Heart left ventricle (tissue), 16 donors: ENCODE results near the gene SNRPD3. TPM values are rescaled to one million over a fixed set of nuclear protein-coding genes. Genes with fewer than 3 reads are reported as not detected.

Experiments used
- ATAC-seq, 4 donors: fragments of 200-7000 bp; cut with Tn5 transposase; one replicate each; pipeline ENCODE4 v1.9.1; 2020 to 2022; ENCODE audit warnings: moderate library complexity in 4 of 4, mild to moderate bottlenecking in 3 of 4, moderate number of reproducible peaks in 1 of 4
- DNase-seq, 5 donors: peaks; one replicate each; pipeline ENCODE4 v3.0.0-alpha.2; 2020
- H3K27ac ChIP-seq, 12 donors: fragments of 200-600 bp; sonication (generic) in 4 of 12; one replicate each; pipeline versions ENCODE4 v1.5.0 to v1.8.0; 2016 to 2022; ENCODE audit warnings: mild to moderate bottlenecking in 2 of 12
- H3K27me3 ChIP-seq, 9 donors: fragments of 200-600 bp; sonication (generic) in 2 of 9; one replicate each; pipeline versions ENCODE4 v1.5.1 to v1.8.0; 2016 to 2022; ENCODE audit warnings: mild to moderate bottlenecking in 3 of 9
- H3K36me3 ChIP-seq, 9 donors: fragments of 200-600 bp; sonication (generic) in 2 of 9; one replicate each; pipeline versions ENCODE4 v1.5.0 to v1.8.0; 2018 to 2022; ENCODE audit warnings: mild to moderate bottlenecking in 2 of 9
- H3K4me1 ChIP-seq, 12 donors: fragments of 200-600 bp; sonication (generic) in 4 of 12; one replicate each; pipeline versions ENCODE4 v1.5.0 to v1.8.0; 2016 to 2022; ENCODE audit warnings: mild to moderate bottlenecking in 3 of 12
- H3K4me3 ChIP-seq, 12 donors: fragments of 200-600 bp; sonication (generic) in 4 of 12; one replicate each; pipeline versions ENCODE4 v1.5.0 to v1.8.0; 2017 to 2022; ENCODE audit warnings: mild to moderate bottlenecking in 9 of 12, moderate library complexity in 4 of 12
- H3K9me3 ChIP-seq, 12 donors: fragments of 200-600 bp; sonication (generic) in 4 of 12; one replicate each; pipeline versions ENCODE4 v1.5.0 to v1.8.0; 2016 to 2022; ENCODE audit warnings: mild to moderate bottlenecking in 1 of 12
- CTCF ChIP-seq, 12 donors: fragments of 200-600 bp; sonication (generic) in 4 of 12; IDR thresholded peaks; one replicate each; pipeline versions ENCODE4 v1.5.0 to v1.8.0; 2018 to 2022; ENCODE audit warnings: antibody characterized with exemption in 12 of 12, mild to moderate bottlenecking in 5 of 12
- POLR2A ChIP-seq, 2 donors: fragments of 450-650 bp; IDR thresholded peaks; one replicate each; pipeline ENCODE4 v1.6.1; 2017; ENCODE audit warnings: antibody characterized with exemption in 2 of 2, mild to moderate bottlenecking in 2 of 2, moderate library complexity in 2 of 2
- WGBS, 4 donors: extraction: QIAGEN DNeasy Blood & Tissue Kit in 2 of 4; methylation state at CpG; one replicate each; pipeline versions ENCODE4 v1.1.5 to v1.1.7; 2013 to 2018; 5-methylcytosine and 5-hydroxymethylcytosine counted together
- intact Hi-C, 10 donors: fragments of 100-400 bp; cut with DNase I; formaldehyde crosslinking; loops; one replicate each; pipeline versions ENCODE4 v1.11.1 to v1.14.2; 2022
- polyA plus RNA-seq, 2 donors: library from polyadenylated mRNA; stranded (reverse); fragments of 200-250 nt; gene quantifications; one replicate each; pipeline ENCODE4 v1.2.3, GENCODE V29; 2013
- total RNA-seq, 9 donors: library from RNA; depleted of rRNA in 2 of 9; stranded (reverse); fragments of >200 nt in 2 of 9; fragmentation: NEBNext Ultra II Directional in 3 of 9; extraction: Animal tissue kit (Norgen Biotek cat#: 25700) in 3 of 9; gene quantifications; one replicate each; pipeline versions ENCODE4 v1.1.0 to v1.2.4, GENCODE V29; 2016 to 2023
- donor health status: ischemic (EF 13 %, LVEDD 7.1; RV severe dilation, severe dysfunction).
- donor health status: healthy with polysubstance abuse.
- donor health status: DM: no; HTN: yes; CAD: no.
- donor health status: DM: no; HTN: no; CAD: no.
- donor health status: ischemic (EF 25% LVEDD 6.9; RV normal size, moderate dysfunction).
- donor health status: ischemic (EF 25% LVEDD 5.7; RV mildly dilated, moderate dysfunction).
- donor health status: healthy.
- donor health status: DM: yes; HTN: yes; CAD: no.
- donor health status: ischemic (EF 35%, LVEDD 5.7; RV mildly dilated, moderate dysfunction).
- donor health status: nonischemic (EF 11% LVEDD 7.7; RV severe dilation, severe dysfunction).
- donor health status: DM: yes; HTN: yes; CAD: no.
- donor health status: PGD.
- donor health status: ischemic (EF 29% LVEDD 5.4; RV normal size, mild dysfunction).
- donor health status: nonischemic (EF 23%, LVEDD 6.1; RV moderate dilation, normal function).

SNRPD3 gene
- total and polyA plus RNA-seq, 11 donors = 64.8 to 227 (median 74.1) TPM

- DNase-seq = no peak
- Histone ChIP-seq H3K27me3 (no peaks in the 10 kb centered on the region), H3K27ac (no peak overlapping the region), H3K36me3 (peaks cover 0 to 25% (median 6%) of the 10 kb centered on the region in 9 donors), H3K4me3 (no peak overlapping the region), H3K9me3 (no peaks in the 10 kb centered on the region), H3K4me1 (peaks cover 0 to 29% (median 12%) of the 10 kb centered on the region in 12 donors)
- TF ChIP-seq CTCF (IDR thresholded peaks at IDR 0.05) (no peak), POLR2A (IDR thresholded peaks at IDR 0.05) (no peak)
- ATAC-seq = no peak
- WGBS, 4 donors = 86 to 93% (median 90%) methylated on average over 2 of the region's 2 CpGs
- intact Hi-C loops = no loop called here
These were observed 24.5 kb downstream of the SNRPD3 start for GRCh38 chr22:24580276-24580675.

- H3K4me3 ChIP-seq = no peak overlapping the region
- ATAC-seq = no peak
- no peak overlapping the region for H3K27ac ChIP-seq
- TF ChIP-seq CTCF (IDR thresholded peaks at IDR 0.05) (no peak), POLR2A (IDR thresholded peaks at IDR 0.05) (no peak)
- intact Hi-C loops = no loop called here
- no peaks in the 10 kb centered on the region for H3K27me3 ChIP-seq
- peaks cover 0 to 27% (median 6%) of the 10 kb centered on the region in 9 donors for H3K36me3 ChIP-seq
- peak in 1 of 5 donors; percentile 57 for DNase-seq
- 81 to 88% (median 85%) methylated on average over 8 to 12 of the region's 12 CpGs for WGBS, 4 donors
- no peaks in the 10 kb centered on the region for H3K9me3 ChIP-seq
- peaks cover 0 to 29% (median 12%) of the 10 kb centered on the region in 12 donors for H3K4me1 ChIP-seq
These were observed 26.4 kb downstream of the SNRPD3 start for GRCh38 chr22:24582056-24582814.

GRCh38 chr22:24583221-24584165, 27.7 kb downstream of the SNRPD3 start:
- intact Hi-C loops = no loop called here

More at GRCh38 chr22:24583221-24584165, 27.7 kb downstream of the SNRPD3 start:
- ATAC-seq = peak; percentile 19 to 60 (median 46)
- WGBS, 4 donors = 30 to 40% (median 36%) methylated on average over 17 to 19 of the region's 19 CpGs
- H3K27me3 ChIP-seq = no peaks in the 10 kb centered on the region
- peaks cover 0 to 27% (median 1%) of the 10 kb centered on the region in 9 donors for H3K36me3 ChIP-seq
- peak overlapping the region in 11 of 12 donors; percentile 15 to 81 (median 51) for H3K27ac ChIP-seq
- no peaks in the 10 kb centered on the region for H3K9me3 ChIP-seq
- peaks cover 0 to 29% (median 12%) of the 10 kb centered on the region in 12 donors for H3K4me1 ChIP-seq
- peak overlapping the region in 6 of 12 donors; percentile 0 to 37 (median 12) for H3K4me3 ChIP-seq
- TF ChIP-seq POLR2A (IDR thresholded peaks at IDR 0.05) (no peak), CTCF (IDR thresholded peaks at IDR 0.05) (no peak)
- peak in 1 of 5 donors; percentile 46 for DNase-seq
